Activated B cell treated with CpG ODN at 0.5 μM for 24 hours (primary cell): ENCODE measurements around the gene CDK8. TPM values are rescaled to one million over a fixed set of nuclear protein-coding genes. Genes with fewer than 3 reads are reported as not detected.

ENCODE experiments used
- ATAC-seq: fragments of 200-7000 bp; cut with Tn5 transposase; one replicate; pipeline ENCODE4 v1.10.0; 2021; ENCODE audit warnings: low read depth, mild to moderate bottlenecking, moderate library complexity
- CTCF ChIA-PET: fragments of 350-600 bp; sonication (Branson Sonifier 250); formaldehyde crosslinking; loops from one replicate; lab custom pipeline; 2021; ENCODE audit warnings: antibody characterized with exemption; lab: Charles Lee
- POLR2A ChIA-PET: fragments of 350-600 bp; sonication (Branson Sonifier 250); formaldehyde crosslinking; loops from one replicate; lab custom pipeline; 2021; ENCODE audit warnings: antibody characterized with exemption; lab: Charles Lee
- DNase-seq: peaks from one replicate; pipeline ENCODE4 v3.0.0; 2022
- H3K27ac Mint-ChIP-seq: one replicate; pipeline ENCODE4 v1.8.0; 2020; ENCODE audit warnings: mixed read lengths
- H3K27me3 Mint-ChIP-seq: one replicate; pipeline ENCODE4 v1.8.0; 2021; ENCODE audit warnings: mixed read lengths
- H3K36me3 Mint-ChIP-seq: one replicate; pipeline ENCODE4 v1.8.0; 2021; ENCODE audit warnings: low read depth, mixed read lengths
- H3K4me1 Mint-ChIP-seq: one replicate; pipeline ENCODE4 v1.8.0; 2021; ENCODE audit warnings: mixed read lengths
- H3K4me3 Mint-ChIP-seq: one replicate; pipeline ENCODE4 v1.8.0; 2020; ENCODE audit warnings: mild to moderate bottlenecking, mixed read lengths
- H3K9me3 Mint-ChIP-seq: one replicate; pipeline ENCODE4 v1.8.0; 2020; ENCODE audit warnings: mixed read lengths
- CTCF ChIP-seq: fragments of 200-600 bp; IDR thresholded peaks from one replicate; pipeline ENCODE4 v1.8.0; 2022; ENCODE audit warnings: antibody characterized with exemption, mild to moderate bottlenecking
- intact Hi-C: fragments of 100-400 bp; cut with micrococcal nuclease; formaldehyde crosslinking; loops from one replicate; pipeline ENCODE4 v1.15.1; 2024
- total RNA-seq: library from RNA; stranded (reverse); gene quantifications from 2 replicates; pipeline ENCODE4 v1.2.3, GENCODE V29; 2022

CDK8 gene
- total RNA-seq, 1 donor from 2014 or later, result 12.8 TPM

GRCh38 chr13:26386026-26386425 lies 132.1 kb downstream of the CDK8 start:
- ChIA-PET POLR2A (no interaction called here), CTCF (no interaction called here)
- Mint-ChIP-seq H3K4me1 (no peaks in the 10 kb centered on the region), H3K27me3 (no peaks in the 10 kb centered on the region), H3K4me3 (no peak overlapping the region), H3K9me3 (no peaks in the 10 kb centered on the region), H3K27ac (no peak overlapping the region), H3K36me3 (peaks cover 38% of the 10 kb centered on the region)
- DNase-seq (no peak), ATAC-seq (no peak)
- intact Hi-C loops, result no loop called here
- TF ChIP-seq CTCF, result no peak

GRCh38 chr13:26390203-26390602 lies 136.3 kb downstream of the CDK8 start:
- Mint-ChIP-seq H3K4me3 (no peak overlapping the region), H3K36me3 (peaks cover 49% of the 10 kb centered on the region), H3K4me1 (no peaks in the 10 kb centered on the region), H3K27me3 (no peaks in the 10 kb centered on the region), H3K27ac (no peak overlapping the region), H3K9me3 (no peaks in the 10 kb centered on the region)
- ATAC-seq, result no peak
- DNase-seq, result no peak
- intact Hi-C loops, result loop anchor here (10.0 kb wide), 1 partner anchor 205 kb away; no protein-coding TSS in a partner anchor
- TF ChIP-seq CTCF, result no peak
- CTCF ChIA-PET, result no interaction called here
- POLR2A ChIA-PET, result no interaction called here

GRCh38 chr13:26400545-26400944 lies 146.6 kb downstream of the CDK8 start:
- Mint-ChIP-seq H3K9me3 (no peaks in the 10 kb centered on the region), H3K36me3 (peaks cover 58% of the 10 kb centered on the region), H3K27ac (no peak overlapping the region), H3K27me3 (no peaks in the 10 kb centered on the region), H3K4me1 (no peaks in the 10 kb centered on the region), H3K4me3 (no peak overlapping the region)
- ChIA-PET POLR2A (no interaction called here), CTCF (no interaction called here)
- TF ChIP-seq CTCF, result no peak
- intact Hi-C loops, result no loop called here
- ATAC-seq (no peak), DNase-seq (no peak)

GRCh38 chr13:26401069-26401468 lies 147.1 kb downstream of the CDK8 start:
- Mint-ChIP-seq H3K9me3 (no peaks in the 10 kb centered on the region), H3K4me3 (no peak overlapping the region), H3K27me3 (no peaks in the 10 kb centered on the region), H3K4me1 (no peaks in the 10 kb centered on the region), H3K27ac (no peak overlapping the region), H3K36me3 (peaks cover 64% of the 10 kb centered on the region)
- CTCF ChIA-PET, result no interaction called here
- DNase-seq, result no peak
- POLR2A ChIA-PET, result no interaction called here
- no peak for TF ChIP-seq CTCF
- intact Hi-C loops, result no loop called here
- no peak for ATAC-seq

GRCh38 chr13:26401578-26402021 lies 147.7 kb downstream of the CDK8 start:
- Mint-ChIP-seq H3K27me3 (no peaks in the 10 kb centered on the region), H3K27ac (no peak overlapping the region)
- no peak for ATAC-seq

More at GRCh38 chr13:26401578-26402021, 147.7 kb downstream of the CDK8 start:
- CTCF ChIA-PET, result no interaction called here
- peaks cover 69% of the 10 kb centered on the region for H3K36me3 Mint-ChIP-seq
- POLR2A ChIA-PET, result no interaction called here
- TF ChIP-seq CTCF, result no peak
- no peak overlapping the region for H3K4me3 Mint-ChIP-seq
- DNase-seq, result no peak
- intact Hi-C loops, result no loop called here
- no peaks in the 10 kb centered on the region for H3K9me3 Mint-ChIP-seq
- H3K4me1 Mint-ChIP-seq, result no peaks in the 10 kb centered on the region
